ENCODE results near the gene GPR39.

The GPR39 gene

GRCh38 chr2:132497591-132497990 is 81.0 kb downstream of the GPR39 start:
- POLR2A ChIA-PET, result no interaction called here
- TF ChIP-seq, protein P1, sequence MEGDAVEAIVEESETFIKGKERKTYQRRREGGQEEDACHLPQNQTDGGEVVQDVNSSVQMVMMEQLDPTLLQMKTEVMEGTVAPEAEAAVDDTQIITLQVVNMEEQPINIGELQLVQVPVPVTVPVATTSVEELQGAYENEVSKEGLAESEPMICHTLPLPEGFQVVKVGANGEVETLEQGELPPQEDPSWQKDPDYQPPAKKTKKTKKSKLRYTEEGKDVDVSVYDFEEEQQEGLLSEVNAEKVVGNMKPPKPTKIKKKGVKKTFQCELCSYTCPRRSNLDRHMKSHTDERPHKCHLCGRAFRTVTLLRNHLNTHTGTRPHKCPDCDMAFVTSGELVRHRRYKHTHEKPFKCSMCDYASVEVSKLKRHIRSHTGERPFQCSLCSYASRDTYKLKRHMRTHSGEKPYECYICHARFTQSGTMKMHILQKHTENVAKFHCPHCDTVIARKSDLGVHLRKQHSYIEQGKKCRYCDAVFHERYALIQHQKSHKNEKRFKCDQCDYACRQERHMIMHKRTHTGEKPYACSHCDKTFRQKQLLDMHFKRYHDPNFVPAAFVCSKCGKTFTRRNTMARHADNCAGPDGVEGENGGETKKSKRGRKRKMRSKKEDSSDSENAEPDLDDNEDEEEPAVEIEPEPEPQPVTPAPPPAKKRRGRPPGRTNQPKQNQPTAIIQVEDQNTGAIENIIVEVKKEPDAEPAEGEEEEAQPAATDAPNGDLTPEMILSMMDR (IDR thresholded peaks at IDR 0.05; ENCODE audit: insufficient read depth, low read length, missing control alignments), result no peak
- DNase-seq (ENCODE audit: low read depth, low spot score), result no peak
- no peak overlapping the region for H3K4me3 ChIP-seq (ENCODE audit: low read depth, low read length)
- CTCF ChIA-PET, result no interaction called here

- peak; percentile 57 for DNase-seq (ENCODE audit: low read depth, low spot score)
- no peak overlapping the region for H3K4me3 ChIP-seq (ENCODE audit: low read depth, low read length)
- ChIA-PET CTCF (interaction anchor here (0.9 to 1.0 kb wide), 2 partner anchors 19 to 44 kb away, joined by 3 read pairs; no protein-coding TSS in a partner anchor), POLR2A (no interaction called here)
- TF ChIP-seq, protein P1 (IDR thresholded peaks at IDR 0.05; ENCODE audit: insufficient read depth, low read length, missing control alignments), result no peak
These were observed 87.1 kb downstream of the GPR39 start for GRCh38 chr2:132503701-132504100.

- TF ChIP-seq, protein P1 (IDR thresholded peaks at IDR 0.05; ENCODE audit: insufficient read depth, low read length, missing control alignments), result no peak
- no peak for DNase-seq (ENCODE audit: low read depth, low spot score)
- H3K4me3 ChIP-seq (ENCODE audit: low read depth, low read length), result no peak overlapping the region
- ChIA-PET CTCF (no interaction called here), POLR2A (no interaction called here)
These were observed 98.4 kb downstream of the GPR39 start for GRCh38 chr2:132515010-132515409.

DNA sequence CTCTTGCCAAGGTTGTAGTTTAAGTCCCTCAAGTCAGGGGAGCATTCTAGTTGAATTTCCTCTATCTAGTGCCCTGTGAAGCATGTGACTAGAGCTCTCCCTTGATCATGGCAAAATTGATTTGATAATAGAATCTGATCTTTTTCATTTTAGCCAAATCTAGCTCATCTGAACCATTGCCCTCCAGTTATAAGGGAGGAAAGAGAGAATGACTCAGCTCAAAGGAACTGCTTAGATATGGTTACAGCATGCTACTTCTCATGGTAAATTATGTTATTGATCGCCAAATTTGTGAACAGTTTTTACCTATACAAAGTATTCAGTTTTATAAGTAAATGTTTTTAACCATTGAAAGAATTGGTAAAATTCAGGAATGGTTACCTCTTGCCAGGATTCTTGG is 100.8 kb downstream of the GPR39 start:
- CTCF ChIA-PET, result interaction anchor here (1.2 to 3.3 kb wide), 2 partner anchors 30 to 654 kb away, joined by 3 to 12 read pairs; no protein-coding TSS in a partner anchor
- POLR2A ChIA-PET, result no interaction called here

GRCh38 chr2:132518302-132518701 is 101.7 kb downstream of the GPR39 start:
- no peak for DNase-seq (ENCODE audit: low read depth, low spot score)
- TF ChIP-seq, protein P1 (IDR thresholded peaks at IDR 0.05; ENCODE audit: insufficient read depth, low read length, missing control alignments), result no peak
- POLR2A ChIA-PET, result no interaction called here
- no peak overlapping the region for H3K4me3 ChIP-seq (ENCODE audit: low read depth, low read length)
- CTCF ChIA-PET, result interaction anchor here (0.6 to 3.3 kb wide), 3 partner anchors 29 to 653 kb away, joined by 3 to 12 read pairs (median 3); no protein-coding TSS in a partner anchor

More for the DNA sequence above, 100.8 kb downstream of the GPR39 start:
- H3K4me3 ChIP-seq (ENCODE audit: low read depth, low read length), result no peak overlapping the region
- TF ChIP-seq, protein P1 (IDR thresholded peaks at IDR 0.05; ENCODE audit: insufficient read depth, low read length, missing control alignments), result no peak
- no peak for DNase-seq (ENCODE audit: low read depth, low spot score)

- TF ChIP-seq, protein P1 (IDR thresholded peaks at IDR 0.05; ENCODE audit: insufficient read depth, low read length, missing control alignments), result no peak
- CTCF ChIA-PET, result interaction anchor here (0.6 to 3.3 kb wide), 4 partner anchors 8 to 655 kb away, joined by 3 to 12 read pairs (median 3); no protein-coding TSS in a partner anchor
- POLR2A ChIA-PET, result no interaction called here
- H3K4me3 ChIP-seq (ENCODE audit: low read depth, low read length), result no peak overlapping the region
- DNase-seq (ENCODE audit: low read depth, low spot score), result no peak
These were observed 103.0 kb downstream of the GPR39 start for GRCh38 chr2:132519566-132519965.
